Muscle of leg (tissue), 11 donors: ENCODE results near the gene TBC1D22A. TPM values are rescaled to one million over a fixed set of nuclear protein-coding genes. Genes with fewer than 3 reads are reported as not detected.
"Not testable (repeated sequence)": the region's sequence is repeated elsewhere in the genome, so short reads cannot be mapped to it uniquely, and the experiment has no call there.

Experiments
- DNase-seq: peaks from one replicate; pipeline ENCODE4 v3.0.0; 2013
- H3K27ac ChIP-seq: one replicate; pipeline ENCODE4 v1.5.1; 2013; ENCODE audit warnings: mild to moderate bottlenecking, low read length, control low read depth
- H3K27me3 ChIP-seq: one replicate; pipeline ENCODE4 v1.6.1; 2013; ENCODE audit warnings: low read length; ENCODE audit not compliant: control insufficient read depth, insufficient read depth
- H3K36me3 ChIP-seq: one replicate; pipeline ENCODE4 v1.6.1; 2013; ENCODE audit warnings: low read length; ENCODE audit not compliant: control insufficient read depth, insufficient read depth
- H3K4me1 ChIP-seq: one replicate; pipeline ENCODE4 v1.6.1; 2013; ENCODE audit warnings: low read length; ENCODE audit not compliant: control insufficient read depth, insufficient read depth
- H3K4me3 ChIP-seq: one replicate; pipeline ENCODE4 v1.5.1; 2013; ENCODE audit warnings: low read length, control low read depth
- H3K9me3 ChIP-seq: replicated peaks from 2 replicates; pipeline ENCODE4 v1.6.1; 2013; ENCODE audit warnings: low read depth, low read length; ENCODE audit not compliant: control insufficient read depth
- WGBS: methylation state at CpG from one replicate; pipeline ENCODE4 v1.1.5; 2013; ENCODE audit warnings: missing lambda C conversion rate; ENCODE audit not compliant: insufficient coverage; 5-methylcytosine and 5-hydroxymethylcytosine counted together
- polyA plus RNA-seq, 8 donors: library from polyadenylated mRNA; unstranded; fragments of 120-200 nt; gene quantifications; one replicate each; pipeline versions ENCODE4 v1.2.1 to v1.2.3, GENCODE V29; 2013; ENCODE audit warnings: inconsistent platforms in 1 of 8, low replicate concordance in 1 of 8; ENCODE audit not compliant: insufficient read length in 8 of 8, insufficient read depth in 1 of 8
- total RNA-seq: library from RNA; stranded (reverse); fragments of 120-200 nt; gene quantifications from one replicate; pipeline ENCODE4 v1.2.4, GENCODE V29; 2013

Gene TBC1D22A
- total and polyA plus RNA-seq, 9 donors: 8.0 to 16.9 (median 15.6) TPM

- no peak overlapping the region for H3K4me3 ChIP-seq
- no peaks in the 10 kb centered on the region for H3K9me3 ChIP-seq
- H3K27me3 ChIP-seq: no peaks in the 10 kb centered on the region
- peak; percentile 39 for DNase-seq
- WGBS: 44% methylated on average over 16 of the region's 19 CpGs
- no peaks in the 10 kb centered on the region for H3K36me3 ChIP-seq
- no peak overlapping the region for H3K27ac ChIP-seq
- peaks cover 14% of the 10 kb centered on the region for H3K4me1 ChIP-seq
These were observed 281.6 kb downstream of the TBC1D22A start for GRCh38 chr22:47043835-47044721.

DNA sequence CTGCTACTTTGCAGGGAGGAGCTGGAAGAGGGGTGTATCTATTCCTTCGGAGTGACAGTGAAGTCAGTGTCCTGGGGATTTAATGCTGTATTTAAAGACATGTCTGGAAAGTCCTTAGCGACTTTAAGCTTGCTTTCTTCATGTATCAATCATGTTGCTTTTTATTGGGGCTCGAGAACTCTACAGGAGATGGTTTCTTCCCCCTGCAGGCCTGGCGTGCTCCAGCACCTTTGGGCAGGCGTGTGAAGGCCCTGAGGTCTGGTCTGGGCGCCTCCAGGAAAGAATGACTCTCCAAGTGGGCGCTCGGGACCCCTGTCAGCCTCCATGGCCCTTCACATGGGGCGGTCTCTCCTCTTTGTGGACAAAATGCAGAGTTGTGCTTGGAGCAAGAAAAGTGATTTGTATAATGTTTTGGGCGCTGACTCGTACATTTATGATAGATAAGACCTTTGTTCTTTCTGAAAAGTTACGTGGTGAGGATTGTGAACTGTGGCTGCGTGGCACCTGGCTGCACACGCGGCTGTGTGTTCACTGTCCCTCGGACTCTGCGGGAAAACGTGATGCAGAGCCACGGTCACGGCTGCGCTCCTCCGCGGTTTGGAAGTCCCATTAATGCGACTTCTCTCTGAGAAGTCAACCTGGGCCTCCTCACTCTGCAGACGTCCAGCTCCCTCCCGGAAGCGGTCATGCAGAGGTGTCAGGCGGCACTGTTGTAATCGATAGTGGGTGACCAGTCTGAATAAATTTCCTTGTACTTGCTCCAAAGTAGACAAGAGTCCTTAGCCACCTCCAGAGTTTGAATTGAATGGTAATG lies 282.5 kb downstream of the TBC1D22A start:
- Histone ChIP-seq H3K27me3 (no peaks in the 10 kb centered on the region), H3K4me3 (no peak overlapping the region), H3K9me3 (no peaks in the 10 kb centered on the region), H3K27ac (no peak overlapping the region), H3K4me1 (peaks cover 14% of the 10 kb centered on the region), H3K36me3 (no peaks in the 10 kb centered on the region)
- no peak for DNase-seq
- 82% methylated on average over 22 of the region's 29 CpGs for WGBS

DNA sequence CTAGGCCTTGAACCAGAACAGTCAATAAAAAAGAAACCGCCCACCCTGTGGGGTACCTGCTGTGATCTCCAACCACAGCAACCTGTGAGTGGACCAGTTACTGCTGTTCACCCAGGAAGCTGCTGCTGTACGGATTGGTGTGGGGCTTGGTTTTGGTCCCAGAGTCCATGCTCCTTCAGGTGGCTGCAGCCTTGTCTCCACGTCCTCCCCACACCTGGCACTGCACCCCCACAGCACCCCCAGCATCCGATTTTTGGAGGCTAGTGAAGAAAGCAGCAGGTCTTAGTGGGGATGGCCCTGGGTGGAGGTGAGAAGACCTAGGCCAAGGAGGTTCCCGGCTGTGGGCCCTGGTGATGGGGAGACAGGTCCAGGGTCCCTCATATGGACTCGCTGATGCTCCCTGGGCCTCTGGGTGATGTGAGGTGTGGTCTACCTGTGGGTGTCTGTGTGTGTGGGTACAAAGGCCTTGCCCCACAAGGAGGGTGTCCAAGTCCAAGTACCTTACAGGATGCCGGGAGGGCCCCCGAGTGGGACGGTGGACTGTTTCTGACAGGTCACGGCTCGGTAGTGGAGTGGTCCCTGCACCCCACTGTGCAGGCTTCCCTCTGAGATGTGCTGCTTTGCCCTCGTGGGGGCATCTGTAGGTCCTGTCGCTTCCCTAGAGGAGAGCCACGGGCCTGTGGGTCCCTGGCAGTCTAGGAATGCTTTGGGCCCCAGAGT lies 283.4 kb downstream of the TBC1D22A start:
- no peak overlapping the region for H3K4me3 ChIP-seq
- H3K36me3 ChIP-seq: no peaks in the 10 kb centered on the region
- peaks cover 18% of the 10 kb centered on the region for H3K4me1 ChIP-seq
- H3K9me3 ChIP-seq: no peaks in the 10 kb centered on the region
- H3K27ac ChIP-seq: no peak overlapping the region
- WGBS: 96% methylated on average over 11 of the region's 14 CpGs
- H3K27me3 ChIP-seq: no peaks in the 10 kb centered on the region
- no peak for DNase-seq

DNA sequence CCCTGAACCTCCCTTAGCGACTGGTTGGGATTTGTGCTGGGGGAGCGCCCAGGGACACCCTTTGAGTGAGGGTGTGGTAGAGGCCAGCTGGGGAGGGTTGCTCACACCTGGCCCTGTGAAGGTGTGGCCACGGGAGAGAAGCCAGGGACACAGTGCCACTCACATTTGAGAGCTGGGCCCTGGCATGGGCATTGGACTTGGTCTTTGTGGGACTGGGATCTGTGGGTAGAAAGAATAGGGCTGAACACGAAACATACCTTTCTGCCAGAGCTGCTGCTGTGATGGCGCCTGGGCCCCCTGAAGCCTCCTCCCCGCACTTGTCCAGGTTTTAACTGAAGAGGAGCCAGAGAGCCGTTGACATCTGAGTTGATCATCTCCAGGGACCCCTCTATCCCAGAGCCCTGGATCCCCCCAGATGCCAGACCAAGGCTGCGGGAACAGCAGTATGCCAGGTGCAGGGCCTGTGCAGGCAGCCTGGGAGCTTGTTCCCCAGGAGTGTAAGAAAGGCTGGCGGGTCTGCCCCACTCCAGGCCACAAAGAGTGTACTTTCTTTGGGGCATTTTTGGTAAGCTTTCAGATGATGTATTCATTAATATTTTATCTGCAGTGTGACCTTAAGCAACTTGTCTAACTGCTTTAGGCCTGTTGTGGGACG lies 284.1 kb downstream of the TBC1D22A start:
- H3K27ac ChIP-seq: no peak overlapping the region
- H3K4me1 ChIP-seq: peaks cover 18% of the 10 kb centered on the region
- H3K27me3 ChIP-seq: no peaks in the 10 kb centered on the region
- H3K36me3 ChIP-seq: no peaks in the 10 kb centered on the region
- DNase-seq: no peak
- no peak overlapping the region for H3K4me3 ChIP-seq
- H3K9me3 ChIP-seq: no peaks in the 10 kb centered on the region
- WGBS: 83% methylated on average over 8 of the region's 10 CpGs

GRCh38 chr22:47047321-47048122 lies 285.1 kb downstream of the TBC1D22A start:
- Histone ChIP-seq H3K27me3 (no peaks in the 10 kb centered on the region), H3K4me1 (peaks cover 18% of the 10 kb centered on the region), H3K4me3 (no peak overlapping the region), H3K9me3 (no peaks in the 10 kb centered on the region), H3K27ac (no peak overlapping the region), H3K36me3 (no peaks in the 10 kb centered on the region)
- DNase-seq: no peak
- WGBS: 96% methylated on average over 12 of the region's 13 CpGs

DNA sequence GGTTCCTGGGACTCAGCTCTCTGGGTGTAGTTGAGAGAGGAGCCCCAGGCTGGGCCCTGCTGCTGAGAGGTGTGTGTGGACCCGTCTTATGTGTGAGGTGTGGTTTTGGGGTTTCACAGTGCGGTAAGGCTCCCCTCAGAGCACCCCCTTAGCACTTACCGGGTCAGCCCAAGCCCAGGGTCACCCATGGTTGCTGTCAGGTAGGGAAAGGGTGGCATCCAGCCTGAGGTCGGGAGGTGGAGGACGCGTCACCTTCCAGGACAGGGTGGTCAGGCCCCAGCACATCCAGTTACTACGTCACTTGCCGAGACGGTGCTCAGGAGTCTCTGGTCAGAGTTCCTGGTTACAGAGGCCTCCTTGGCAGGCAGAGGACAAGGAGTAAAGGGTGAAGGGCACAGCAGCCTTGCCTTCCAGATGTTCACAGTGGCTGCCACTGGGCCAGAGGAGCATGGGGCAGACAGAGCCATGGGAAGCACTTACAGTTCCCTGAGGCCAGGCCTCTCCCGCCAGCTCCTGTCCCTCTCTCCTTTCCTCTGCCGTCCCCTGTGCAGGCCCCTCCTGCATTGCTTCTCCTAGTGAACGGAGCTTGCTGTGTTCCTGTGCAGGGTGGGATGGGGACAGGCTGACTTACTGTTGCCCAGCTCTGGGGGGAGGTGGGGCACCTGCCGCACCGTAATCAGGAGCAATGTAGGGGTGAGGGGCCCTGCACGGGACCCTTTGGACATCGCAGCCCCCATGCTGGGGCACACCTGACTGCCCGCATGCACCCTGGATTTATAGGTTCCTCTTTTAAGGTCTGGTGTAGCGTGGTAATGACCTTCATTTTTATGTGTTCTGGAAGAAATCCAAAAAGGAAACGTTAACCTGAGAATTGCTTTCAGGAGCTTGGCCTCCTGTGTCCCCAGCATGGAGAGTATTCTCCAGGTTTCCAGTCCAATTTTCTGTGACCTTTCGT lies 285.9 kb downstream of the TBC1D22A start:
- no peaks in the 10 kb centered on the region for H3K36me3 ChIP-seq
- WGBS: 67% methylated on average over 16 of the region's 20 CpGs
- H3K9me3 ChIP-seq: no peaks in the 10 kb centered on the region
- no peak for DNase-seq
- H3K4me3 ChIP-seq: no peak overlapping the region
- H3K27me3 ChIP-seq: no peaks in the 10 kb centered on the region
- peaks cover 15% of the 10 kb centered on the region for H3K4me1 ChIP-seq
- H3K27ac ChIP-seq: no peak overlapping the region

GRCh38 chr22:47049078-47049624 lies 286.7 kb downstream of the TBC1D22A start:
- H3K4me3 ChIP-seq: no peak overlapping the region
- no peaks in the 10 kb centered on the region for H3K27me3 ChIP-seq
- peaks cover 6% of the 10 kb centered on the region for H3K36me3 ChIP-seq
- H3K4me1 ChIP-seq: peaks cover 8% of the 10 kb centered on the region
- WGBS: 84% methylated on average over 11 of the region's 17 CpGs
- H3K27ac ChIP-seq: no peak overlapping the region
- no peak for DNase-seq
- no peaks in the 10 kb centered on the region for H3K9me3 ChIP-seq

DNA sequence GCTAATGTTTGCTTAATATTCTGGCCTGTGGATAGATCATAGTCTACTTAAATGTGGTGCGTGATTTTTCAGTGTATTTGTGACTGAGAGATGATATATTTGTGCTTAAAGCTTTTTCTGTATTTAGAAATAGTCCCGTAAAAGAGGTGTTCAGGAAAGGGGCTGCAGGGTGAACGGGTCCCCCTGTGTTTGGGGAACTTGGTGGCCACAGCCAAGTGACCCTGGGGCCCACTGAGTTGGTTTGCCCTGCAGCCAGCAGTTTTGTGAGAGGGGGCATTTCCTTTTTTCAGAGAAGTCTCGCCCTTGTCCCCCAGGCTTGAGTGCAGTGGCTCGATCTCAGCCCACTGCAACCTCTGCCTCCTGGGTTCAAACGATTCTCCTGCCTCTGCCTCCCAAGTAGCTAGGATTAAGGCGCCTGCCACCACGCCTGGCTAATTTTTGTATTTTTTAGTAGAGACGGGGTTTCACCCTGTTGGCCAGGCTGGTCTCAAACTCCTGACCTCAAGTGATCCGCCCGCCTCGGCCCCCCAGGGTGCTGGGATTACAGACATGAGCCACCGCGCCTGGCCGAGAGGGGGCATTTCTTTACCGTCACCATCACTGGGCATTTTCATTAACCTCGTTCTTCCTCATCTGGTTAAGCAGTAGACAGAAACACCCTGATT lies 287.4 kb downstream of the TBC1D22A start:
- H3K4me1 ChIP-seq, H3K27me3 ChIP-seq, H3K36me3 ChIP-seq, H3K9me3 ChIP-seq, DNase-seq, H3K4me3 ChIP-seq, H3K27ac ChIP-seq: not testable (repeated sequence)
- WGBS: 91% methylated on average over 9 of the region's 17 CpGs
